ENCODE results near the gene MAP4K4. TPM values are rescaled to one million over a fixed set of nuclear protein-coding genes. Genes with fewer than 3 reads are reported as not detected.

Gene MAP4K4
- total RNA-seq, 1 experiment from 2014 or later = 132 TPM

GRCh38 chr2:101828673-101829334 lies 131.3 kb downstream of the MAP4K4 start:
- no peak overlapping the region for H4K8ac ChIP-seq (replicated peaks; ENCODE audit: insufficient read length, low read depth, low read length)
- no peaks in the 10 kb centered on the region for H3K4me1 ChIP-seq (ENCODE audit: insufficient read depth, low read length)
- H3K27me3 ChIP-seq (ENCODE audit: insufficient read depth, low read length) = no peaks in the 10 kb centered on the region
- H2AK5ac ChIP-seq (ENCODE audit: insufficient read length, low read length) = no peak overlapping the region
- Mint-ChIP-seq H3K4me1 (peaks cover 10 to 18% of the 10 kb centered on the region in 2 experiments), H3K36me3 (ENCODE audit: insufficient read depth in 1 of 3, low read depth in 3 of 3) (peaks cover 11 to 50% (median 46%) of the 10 kb centered on the region in 3 experiments; a peak in 6 of 7 replicates), H3K27ac (0 out of 7 replicates have a peak overlapping the region, but pooled peaks of 1 of the 3 experiments have one; percentile 22), H3K9me3 (no peaks in the 10 kb centered on the region), H3K4me3 (no peak overlapping the region), H3K27me3 (ENCODE audit: low read depth) (no peaks in the 10 kb centered on the region)
- H3K4ac ChIP-seq (ENCODE audit: low read depth, low read length) = no peak overlapping the region
- no peak for DNase-seq
- H3K27ac ChIP-seq (ENCODE audit: insufficient read length, low read depth, low read length) = no peak overlapping the region
- H3K23me2 ChIP-seq (ENCODE audit: insufficient read length, low read depth, low read length, poor library complexity, severe bottlenecking) = no peaks in the 10 kb centered on the region
- no peak overlapping the region for H3K9ac ChIP-seq (ENCODE audit: extremely low read depth, insufficient read length, low read length)
- H3K14ac ChIP-seq (ENCODE audit: insufficient read depth, low read length) = no peak overlapping the region
- H2BK20ac ChIP-seq (ENCODE audit: low read depth, low read length, poor library complexity, severe bottlenecking) = no peak overlapping the region
- no peak overlapping the region for H2AFZ ChIP-seq (ENCODE audit: low read length)
- no peak overlapping the region for H4K91ac ChIP-seq (ENCODE audit: insufficient read length, low read depth, low read length)
- TF ChIP-seq, protein P1, sequence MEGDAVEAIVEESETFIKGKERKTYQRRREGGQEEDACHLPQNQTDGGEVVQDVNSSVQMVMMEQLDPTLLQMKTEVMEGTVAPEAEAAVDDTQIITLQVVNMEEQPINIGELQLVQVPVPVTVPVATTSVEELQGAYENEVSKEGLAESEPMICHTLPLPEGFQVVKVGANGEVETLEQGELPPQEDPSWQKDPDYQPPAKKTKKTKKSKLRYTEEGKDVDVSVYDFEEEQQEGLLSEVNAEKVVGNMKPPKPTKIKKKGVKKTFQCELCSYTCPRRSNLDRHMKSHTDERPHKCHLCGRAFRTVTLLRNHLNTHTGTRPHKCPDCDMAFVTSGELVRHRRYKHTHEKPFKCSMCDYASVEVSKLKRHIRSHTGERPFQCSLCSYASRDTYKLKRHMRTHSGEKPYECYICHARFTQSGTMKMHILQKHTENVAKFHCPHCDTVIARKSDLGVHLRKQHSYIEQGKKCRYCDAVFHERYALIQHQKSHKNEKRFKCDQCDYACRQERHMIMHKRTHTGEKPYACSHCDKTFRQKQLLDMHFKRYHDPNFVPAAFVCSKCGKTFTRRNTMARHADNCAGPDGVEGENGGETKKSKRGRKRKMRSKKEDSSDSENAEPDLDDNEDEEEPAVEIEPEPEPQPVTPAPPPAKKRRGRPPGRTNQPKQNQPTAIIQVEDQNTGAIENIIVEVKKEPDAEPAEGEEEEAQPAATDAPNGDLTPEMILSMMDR (conservative IDR thresholded peaks at IDR 0.05) = no peak
- no peak overlapping the region for H4K5ac ChIP-seq (ENCODE audit: insufficient read length, low read depth, low read length)
- no peak overlapping the region for H2BK5ac ChIP-seq (ENCODE audit: insufficient read length, low read length)
- no peak overlapping the region for H3K4me2 ChIP-seq (ENCODE audit: insufficient read depth, insufficient read length, low read length)
- no peak overlapping the region for H3K23ac ChIP-seq (ENCODE audit: insufficient read length, low read depth, low read length)
- no CpG with 5 or more reads among the region's 7 CpGs for WGBS (ENCODE audit: extremely low coverage, insufficient read length, low lambda C conversion rate)
- no peak overlapping the region for H2BK12ac ChIP-seq (ENCODE audit: insufficient read length, low read depth, low read length)
- no peak overlapping the region for H3K18ac ChIP-seq (ENCODE audit: insufficient read length, low read depth, low read length)
- peaks cover 3% of the 10 kb centered on the region for H3K79me1 ChIP-seq (ENCODE audit: insufficient read depth, low read depth, low read length, poor library complexity, severe bottlenecking)
- H3K9me3 ChIP-seq (ENCODE audit: control insufficient read depth, low read depth, low read length) = no peaks in the 10 kb centered on the region
- H3K79me2 ChIP-seq (ENCODE audit: insufficient read depth, low read length) = no peaks in the 10 kb centered on the region
- no peak overlapping the region for H2BK120ac ChIP-seq (ENCODE audit: low read depth, low read length, poor library complexity, severe bottlenecking)
- H2BK15ac ChIP-seq (ENCODE audit: low read depth, low read length) = no peak overlapping the region
- H3K56ac ChIP-seq (ENCODE audit: insufficient read length, low read depth, low read length) = no peak overlapping the region
- H3T11ph ChIP-seq (ENCODE audit: low read length) = no peak overlapping the region
- no peaks in the 10 kb centered on the region for H4K20me1 ChIP-seq (ENCODE audit: control insufficient read depth, insufficient read depth, insufficient read length)

All from H9 (cell line).